ENCODE data around the gene PTER. TPM values are rescaled to one million over a fixed set of nuclear protein-coding genes. Genes with fewer than 3 reads are reported as not detected.

Gene PTER
- total and polyA plus RNA-seq, 2 of the 4 experiments (the other 2 are of a cell fraction), result 1.9 to 5.0 TPM

DNA sequence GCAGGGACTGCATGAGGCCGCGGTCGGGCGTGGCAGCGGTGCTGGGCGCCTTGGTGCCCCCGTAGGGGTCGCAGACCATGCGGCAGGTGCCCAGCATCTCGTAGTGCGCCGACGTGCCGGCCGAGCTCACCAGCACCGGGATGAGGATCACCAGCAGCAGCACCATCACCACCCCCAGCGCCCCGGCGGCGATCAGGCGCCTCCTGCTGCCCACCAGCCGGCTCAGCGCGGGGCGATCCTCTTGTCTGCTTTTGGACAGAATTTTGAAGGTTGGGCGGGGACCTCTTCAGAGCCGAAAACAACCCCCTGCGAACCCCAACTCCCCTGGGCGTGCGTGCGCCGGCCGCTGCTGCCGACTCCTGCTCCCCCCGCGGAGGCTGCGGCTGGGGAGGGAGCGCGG is 84.1 kb downstream of the PTER start:
- H2AFZ ChIP-seq (replicated peaks; ENCODE audit: low read length, poor library complexity), result peak overlapping the region; percentile 58

More for the DNA sequence above, 84.1 kb downstream of the PTER start:
- Histone ChIP-seq H3K79me1 (ENCODE audit: low read depth in 1 of 2, low read length in 2 of 2) (no peaks in the 10 kb centered on the region), H3K27me3 (ENCODE audit: control insufficient read depth, insufficient read depth, low read length) (peaks cover 50% of the 10 kb centered on the region), H2BK120ac (ENCODE audit: low read depth, low read length) (no peak overlapping the region), H3K4me2 (ENCODE audit: low read depth, low read length) (peak overlapping the region; percentile 50; the same call in 1 of the 2 replicates), H3K18ac (ENCODE audit: low read depth, low read length) (no peak overlapping the region), H3K27ac (ENCODE audit: insufficient read depth, low read length) (no peak overlapping the region), H3K23ac (ENCODE audit: low read depth, low read length) (no peak overlapping the region), H4K8ac (ENCODE audit: low read depth in 2 of 2, low read length in 2 of 2) (no peak overlapping the region), H3K4me1 (ENCODE audit: control insufficient read depth, insufficient read depth, low read length) (no peaks in the 10 kb centered on the region), H3K56ac (ENCODE audit: extremely low read depth, insufficient read depth, low read length) (no peak overlapping the region), H3K4ac (ENCODE audit: low read depth, low read length) (no peak overlapping the region), H3K4me3 (ENCODE audit: insufficient read depth, low read depth, low read length) (peak overlapping the region; percentile 31; the same call in 1 of the 2 replicates), H3K36me3 (ENCODE audit: control insufficient read depth, insufficient read depth, low read length) (no peaks in the 10 kb centered on the region), H3K9me1 (ENCODE audit: insufficient read depth, low read length) (no peaks in the 10 kb centered on the region), H2BK20ac (ENCODE audit: low read depth, low read length) (no peak overlapping the region), H3K9me3 (ENCODE audit: control insufficient read depth, insufficient read depth, low read length) (no peaks in the 10 kb centered on the region), H2BK5ac (ENCODE audit: low read depth, low read length, poor library complexity, severe bottlenecking) (no peak overlapping the region), H2BK15ac (ENCODE audit: low read depth, low read length) (no peak overlapping the region), H3K14ac (replicated peaks; ENCODE audit: low read depth, low read length) (no peak overlapping the region), H4K91ac (ENCODE audit: insufficient read depth, low read depth, low read length) (no peak overlapping the region), H4K5ac (ENCODE audit: low read depth, low read length) (no peak overlapping the region), H3K9ac (ENCODE audit: low read depth, low read length) (no peak overlapping the region), H2AK9ac (replicated peaks; ENCODE audit: low read depth, low read length, poor library complexity) (no peak overlapping the region), H4K20me1 (ENCODE audit: insufficient read depth, low read length) (no peaks in the 10 kb centered on the region), H2AK5ac (ENCODE audit: low read depth, low read length) (no peak overlapping the region)
- no TSS peak for BruUV-seq (replicated peaks)
- TF ChIP-seq, protein P1, sequence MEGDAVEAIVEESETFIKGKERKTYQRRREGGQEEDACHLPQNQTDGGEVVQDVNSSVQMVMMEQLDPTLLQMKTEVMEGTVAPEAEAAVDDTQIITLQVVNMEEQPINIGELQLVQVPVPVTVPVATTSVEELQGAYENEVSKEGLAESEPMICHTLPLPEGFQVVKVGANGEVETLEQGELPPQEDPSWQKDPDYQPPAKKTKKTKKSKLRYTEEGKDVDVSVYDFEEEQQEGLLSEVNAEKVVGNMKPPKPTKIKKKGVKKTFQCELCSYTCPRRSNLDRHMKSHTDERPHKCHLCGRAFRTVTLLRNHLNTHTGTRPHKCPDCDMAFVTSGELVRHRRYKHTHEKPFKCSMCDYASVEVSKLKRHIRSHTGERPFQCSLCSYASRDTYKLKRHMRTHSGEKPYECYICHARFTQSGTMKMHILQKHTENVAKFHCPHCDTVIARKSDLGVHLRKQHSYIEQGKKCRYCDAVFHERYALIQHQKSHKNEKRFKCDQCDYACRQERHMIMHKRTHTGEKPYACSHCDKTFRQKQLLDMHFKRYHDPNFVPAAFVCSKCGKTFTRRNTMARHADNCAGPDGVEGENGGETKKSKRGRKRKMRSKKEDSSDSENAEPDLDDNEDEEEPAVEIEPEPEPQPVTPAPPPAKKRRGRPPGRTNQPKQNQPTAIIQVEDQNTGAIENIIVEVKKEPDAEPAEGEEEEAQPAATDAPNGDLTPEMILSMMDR (conservative IDR thresholded peaks at IDR 0.05; ENCODE audit: low read depth, low read length), result 0 out of 2 replicates have a peak, but pooled peaks have one; percentile 11
- no peak for TF ChIP-seq MXI1 (IDR thresholded peaks at IDR 0.05; ENCODE audit: borderline replicate concordance, low read depth, low read length)
- ChIA-PET CTCF (interaction anchor here (0.6 kb wide), 2 partner anchors 44 to 82 kb away, joined by 3 to 6 read pairs; no protein-coding TSS in a partner anchor), POLR2A (ENCODE audit: unreplicated experiment) (no interaction called here)
- intact Hi-C loops (cut with micrococcal nuclease), result no loop called here
- dilution Hi-C loops (cut with HindIII; ENCODE audit: low sequenced_read_pairs, unreplicated experiment), result no loop called here
- no CpG with 5 or more reads among the region's 39 CpGs for WGBS, 2 experiments (ENCODE audit: extremely low coverage in 2 of 2, insufficient read length in 1 of 2)
- ATAC-seq (ENCODE audit: low read depth) (peak; percentile 65), DNase-seq (peak; percentile 12)
- in situ Hi-C loops (cut with MboI; ENCODE audit: low sequenced_read_pairs), result no loop called here
